ENCODE data around the gene PDGFA. TPM values are rescaled to one million over a fixed set of nuclear protein-coding genes. Genes with fewer than 3 reads are reported as not detected.

PDGFA gene
- total RNA-seq, 1 donor from 2014 or later = 65.6 TPM

DNA sequence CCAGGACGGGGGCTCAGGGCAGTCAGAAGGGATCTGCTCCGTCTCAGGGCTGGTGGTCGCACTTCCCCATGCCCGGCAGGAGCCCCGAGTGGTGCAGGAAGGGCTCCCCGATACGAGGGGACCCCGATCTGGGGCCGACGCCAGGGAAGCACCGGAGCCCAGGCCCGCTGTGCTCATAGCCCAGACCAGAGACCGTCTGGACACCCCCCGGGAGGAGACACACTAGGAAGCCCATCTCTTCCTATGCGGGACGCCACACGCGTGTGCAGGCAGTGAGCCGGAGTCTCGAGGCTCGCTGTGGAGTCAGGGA is 39.7 kb upstream of the PDGFA start:
- Histone ChIP-seq H3K36me3 (ENCODE audit: control insufficient read depth, insufficient read depth, low read length) (no peaks in the 10 kb centered on the region), H3K4me3 (ENCODE audit: low read depth, low read length) (no peak overlapping the region), H3K27me3 (ENCODE audit: control insufficient read depth, insufficient read depth, low read length) (peaks cover 11% of the 10 kb centered on the region)
- no peak for TF ChIP-seq CTCF (IDR thresholded peaks at IDR 0.05; ENCODE audit: insufficient read depth, low read length, poor library complexity, severe bottlenecking)
- no peak for DNase-seq (ENCODE audit: low read depth)

- H3K36me3 ChIP-seq (ENCODE audit: control insufficient read depth, insufficient read depth, low read length) = no peaks in the 10 kb centered on the region
- peaks cover 17% of the 10 kb centered on the region for H3K27me3 ChIP-seq (ENCODE audit: control insufficient read depth, insufficient read depth, low read length)
- H3K4me3 ChIP-seq (ENCODE audit: low read depth, low read length) = no peak overlapping the region
- no peak for TF ChIP-seq CTCF (IDR thresholded peaks at IDR 0.05; ENCODE audit: insufficient read depth, low read length, poor library complexity, severe bottlenecking)
- no peak for DNase-seq (ENCODE audit: low read depth)
Observed at GRCh38 chr7:557558-557881, 37.9 kb upstream of the PDGFA start.

DNA sequence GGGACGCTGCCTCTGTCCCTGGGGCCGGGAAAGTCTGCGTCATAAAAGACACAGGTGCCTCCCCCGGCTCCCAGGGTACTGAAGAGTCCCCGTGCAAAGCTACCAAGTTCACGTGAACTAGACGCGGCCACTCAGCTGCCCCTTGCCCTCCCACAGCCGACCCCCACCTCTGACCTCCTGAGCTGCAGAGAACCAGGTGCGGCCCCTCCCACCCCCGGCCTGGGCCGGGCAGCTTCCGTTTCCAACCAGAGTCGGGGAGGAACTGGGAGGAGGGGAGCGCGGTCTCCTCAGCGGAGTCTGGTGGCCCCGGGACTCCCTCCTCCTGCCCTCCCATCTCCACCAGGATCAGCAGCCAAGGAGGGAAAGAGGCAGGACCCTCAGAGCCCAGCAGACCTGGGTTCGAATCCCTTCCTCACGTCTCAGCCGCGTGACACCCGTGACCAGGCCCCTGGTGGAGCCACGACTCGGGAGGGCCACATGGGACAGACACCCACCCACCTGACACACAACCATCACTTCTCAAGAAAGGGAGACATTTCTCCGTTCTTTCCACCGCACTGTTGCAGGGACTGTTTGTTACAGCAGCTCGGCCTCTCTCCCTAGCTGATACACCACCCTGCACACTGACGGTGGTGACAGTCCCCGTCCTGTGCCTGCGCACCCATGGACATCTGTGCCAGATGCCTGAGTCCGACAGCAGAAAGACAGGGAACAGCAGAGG is 37.4 kb upstream of the PDGFA start:
- Histone ChIP-seq H3K27me3 (ENCODE audit: control insufficient read depth, insufficient read depth, low read length) (peaks cover 18% of the 10 kb centered on the region), H3K4me3 (ENCODE audit: low read depth, low read length) (no peak overlapping the region), H3K36me3 (ENCODE audit: control insufficient read depth, insufficient read depth, low read length) (no peaks in the 10 kb centered on the region)
- DNase-seq (ENCODE audit: low read depth) = no peak
- no peak for TF ChIP-seq CTCF (IDR thresholded peaks at IDR 0.05; ENCODE audit: insufficient read depth, low read length, poor library complexity, severe bottlenecking)

DNA sequence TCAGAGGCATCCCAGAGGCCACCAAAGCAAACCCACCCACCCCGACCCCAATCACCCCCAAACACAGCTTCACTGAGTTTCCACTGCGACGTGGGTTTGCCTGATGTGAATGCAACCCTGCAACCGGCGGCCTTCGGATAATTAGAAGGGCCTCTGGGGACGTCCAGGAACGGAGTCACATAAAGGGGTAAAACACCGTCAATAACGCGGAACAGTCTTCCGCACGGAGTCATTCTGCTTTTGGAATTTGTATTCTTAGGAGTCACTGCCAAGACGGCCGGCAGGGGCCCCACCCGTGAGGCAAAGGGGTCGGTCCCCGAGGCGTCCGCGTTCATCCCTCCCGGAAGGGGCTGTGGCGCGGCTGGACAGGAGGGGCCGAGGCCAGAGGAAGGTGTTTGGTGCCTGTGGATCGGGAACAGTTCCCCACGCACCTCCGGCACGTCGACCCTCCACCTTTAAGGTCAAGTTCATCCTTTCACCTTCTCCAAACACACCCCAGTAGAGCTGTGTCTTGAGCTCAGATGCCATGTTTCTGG is 36.7 kb upstream of the PDGFA start:
- no peak overlapping the region for H3K4me3 ChIP-seq (ENCODE audit: low read depth, low read length)
- no peaks in the 10 kb centered on the region for H3K36me3 ChIP-seq (ENCODE audit: control insufficient read depth, insufficient read depth, low read length)
- no peak for DNase-seq (ENCODE audit: low read depth)
- peaks cover 18% of the 10 kb centered on the region for H3K27me3 ChIP-seq (ENCODE audit: control insufficient read depth, insufficient read depth, low read length)
- no peak for TF ChIP-seq CTCF (IDR thresholded peaks at IDR 0.05; ENCODE audit: insufficient read depth, low read length, poor library complexity, severe bottlenecking)

- Histone ChIP-seq H3K27me3 (ENCODE audit: control insufficient read depth, insufficient read depth, low read length) (peaks cover 18% of the 10 kb centered on the region), H3K36me3 (ENCODE audit: control insufficient read depth, insufficient read depth, low read length) (no peaks in the 10 kb centered on the region), H3K4me3 (ENCODE audit: low read depth, low read length) (no peak overlapping the region)
- no peak for DNase-seq (ENCODE audit: low read depth)
- no peak for TF ChIP-seq CTCF (IDR thresholded peaks at IDR 0.05; ENCODE audit: insufficient read depth, low read length, poor library complexity, severe bottlenecking)
Observed at GRCh38 chr7:555551-556160, 36.0 kb upstream of the PDGFA start.
